Naive B cell (primary cell): ENCODE results near the gene TARS3. TPM values are rescaled to one million over a fixed set of nuclear protein-coding genes. Genes with fewer than 3 reads are reported as not detected.

Experiments
- ATAC-seq, 2 donors: fragments of 150-1000 bp; cut with Tn5 transposase; 2 replicates each; pipeline ENCODE4 v1.10.0; 2021; ENCODE audit warnings: low read depth in 2 of 2, mild to moderate bottlenecking in 2 of 2, moderate library complexity in 2 of 2
- DNase-seq: peaks from one replicate; pipeline ENCODE4 v3.0.0; 2022
- H3K27ac Mint-ChIP-seq, 6 donors: one replicate each; pipeline ENCODE4 v1.8.0; 2020 to 2022; ENCODE audit warnings: mild to moderate bottlenecking in 6 of 6, mixed read lengths in 6 of 6, moderate library complexity in 5 of 6, inconsistent platforms in 2 of 6
- H3K27me3 Mint-ChIP-seq, 3 donors: one replicate each; pipeline ENCODE4 v1.8.0; 2021 to 2022; ENCODE audit warnings: mixed read lengths in 3 of 3, mild to moderate bottlenecking in 1 of 3
- H3K36me3 Mint-ChIP-seq, 2 donors: one replicate each; pipeline ENCODE4 v1.8.0; 2020 to 2022; ENCODE audit warnings: mixed read lengths in 2 of 2, inconsistent platforms in 1 of 2, mild to moderate bottlenecking in 1 of 2
- H3K4me1 Mint-ChIP-seq, 3 donors: one replicate each; pipeline ENCODE4 v1.8.0; 2020 to 2022; ENCODE audit warnings: mixed read lengths in 3 of 3, inconsistent platforms in 1 of 3, mild to moderate bottlenecking in 1 of 3, moderate library complexity in 1 of 3
- H3K4me3 Mint-ChIP-seq, 8 donors: one replicate each; pipeline ENCODE4 v1.8.0; 2020 to 2022; ENCODE audit warnings: mild to moderate bottlenecking in 8 of 8, mixed read lengths in 8 of 8, moderate library complexity in 8 of 8, inconsistent platforms in 2 of 8
- H3K9me3 Mint-ChIP-seq, 7 donors: one replicate each; pipeline ENCODE4 v1.8.0; 2020 to 2022; ENCODE audit warnings: mixed read lengths in 7 of 7, mild to moderate bottlenecking in 5 of 7, inconsistent platforms in 2 of 7, moderate library complexity in 1 of 7
- polyA plus RNA-seq, 6 donors: library from polyadenylated mRNA; unstranded; fragments of 300-500 nt; fragmentation: Illumina TruSeq; gene quantifications; one replicate each; pipeline ENCODE4 v1.2.3, GENCODE V29; 2021; ENCODE audit warnings: low read depth in 6 of 6

The TARS3 gene
- polyA plus RNA-seq, 6 donors from 2014 or later: 6.4 to 27.9 (median 12.0) TPM

DNA sequence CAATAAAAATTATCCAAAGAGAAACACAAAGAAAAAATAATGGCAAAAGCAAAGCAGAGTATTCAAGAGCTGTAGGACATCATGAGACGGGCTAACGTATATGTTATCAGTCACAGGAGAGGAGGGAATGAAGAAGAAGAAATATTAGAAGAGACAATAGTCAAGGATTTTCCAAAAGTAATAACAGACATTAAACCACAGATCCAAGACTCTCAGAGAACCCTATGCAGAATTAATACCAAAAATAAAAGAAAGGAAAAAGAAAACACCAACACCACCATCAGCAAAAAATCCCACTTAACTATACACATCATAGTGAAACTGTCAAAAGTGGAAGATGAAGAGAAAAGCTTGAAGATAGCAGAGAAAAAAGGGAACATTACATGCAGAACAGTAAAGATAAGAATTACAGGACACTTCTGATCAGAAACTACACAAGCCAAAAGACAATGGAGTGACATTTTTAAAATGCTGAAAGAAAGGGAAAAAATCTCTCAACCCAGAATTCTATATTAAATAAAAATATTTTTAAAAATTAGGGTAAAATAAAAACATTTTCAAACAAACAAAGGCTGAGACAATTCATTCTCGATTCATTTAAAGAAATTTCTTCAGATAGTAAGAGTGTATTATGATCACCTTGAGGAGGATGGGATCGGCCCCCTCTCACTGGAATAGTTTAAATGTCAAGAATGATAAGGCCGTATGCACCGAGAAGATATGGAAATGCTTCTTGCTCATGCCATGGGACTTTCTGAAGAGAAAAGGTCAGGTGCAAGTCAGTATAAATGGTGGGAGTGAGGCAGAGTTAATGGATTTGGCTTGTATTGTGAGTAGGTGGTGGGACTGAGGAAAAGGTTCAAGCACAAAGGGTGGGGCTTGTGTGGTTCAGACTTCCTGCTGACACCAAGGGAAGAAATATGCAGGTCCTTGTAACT, 100.6 kb downstream of the TARS3 start:
- H3K9me3 Mint-ChIP-seq: peaks cover 0 to 14% (median 6%) of the 10 kb centered on the region in 7 donors
- H3K4me1 Mint-ChIP-seq: peaks cover 9 to 17% (median 11%) of the 10 kb centered on the region in 3 donors
- H3K27ac Mint-ChIP-seq: peak overlapping the region in 2 of 6 donors; percentile 2 to 56
- ATAC-seq (no peak), DNase-seq (no peak)
- H3K27me3 Mint-ChIP-seq: no peaks in the 10 kb centered on the region
- H3K36me3 Mint-ChIP-seq: peaks cover 26 to 40% of the 10 kb centered on the region in 2 donors
- no peak overlapping the region for H3K4me3 Mint-ChIP-seq

DNA sequence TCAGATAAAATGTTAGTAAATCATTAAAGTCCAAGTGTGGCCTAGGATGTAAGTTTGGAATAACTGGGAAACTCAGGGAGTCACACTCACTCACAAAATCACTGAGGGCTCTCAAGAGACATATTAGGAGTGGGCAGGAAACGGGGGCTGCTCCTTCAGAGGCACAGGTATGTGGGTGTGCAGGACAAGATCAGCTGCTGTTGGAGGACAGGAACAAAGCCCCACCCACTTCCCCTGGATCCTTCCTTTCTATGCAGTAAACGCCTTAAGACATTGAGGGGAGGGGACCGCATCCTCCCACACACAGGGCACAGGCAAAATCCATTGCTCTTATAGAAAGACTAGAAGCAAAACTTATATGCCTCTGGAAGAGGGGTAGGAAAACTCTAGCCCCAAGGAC, 102.3 kb downstream of the TARS3 start:
- Mint-ChIP-seq H3K27ac (peak overlapping the region in 2 of 6 donors; percentile 3 to 45), H3K4me1 (peaks cover 9 to 18% (median 11%) of the 10 kb centered on the region in 3 donors), H3K9me3 (peaks cover 0 to 14% (median 6%) of the 10 kb centered on the region in 7 donors), H3K4me3 (no peak overlapping the region), H3K36me3 (peaks cover 26 to 45% of the 10 kb centered on the region in 2 donors), H3K27me3 (no peaks in the 10 kb centered on the region)
- DNase-seq: no peak
- ATAC-seq: no peak

DNA sequence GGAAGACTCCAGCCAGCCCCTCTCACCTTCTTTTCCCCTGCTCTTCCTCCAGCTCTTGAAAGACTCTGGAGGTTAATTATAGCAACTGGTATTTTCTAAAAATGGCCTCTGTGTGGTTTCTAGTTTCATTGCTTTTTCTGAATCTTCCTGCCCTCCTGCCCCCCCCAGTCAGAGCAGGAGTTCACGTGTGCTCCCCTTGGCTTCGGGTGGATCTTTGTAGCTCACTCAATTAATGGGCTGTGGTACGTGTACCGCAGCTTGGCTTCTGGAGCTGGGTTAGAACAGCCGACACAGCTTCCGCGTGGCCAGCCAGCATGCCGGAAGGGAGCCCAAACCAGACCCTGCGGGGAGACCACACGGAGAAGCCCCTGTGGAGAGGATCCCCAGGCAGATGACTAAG, 103.6 kb downstream of the TARS3 start:
- H3K27me3 Mint-ChIP-seq: no peaks in the 10 kb centered on the region
- DNase-seq (no peak), ATAC-seq (no peak)
- peak overlapping the region in 1 of 8 donors; percentile 10 for H3K4me3 Mint-ChIP-seq
- peaks cover 0 to 14% (median 6%) of the 10 kb centered on the region in 7 donors for H3K9me3 Mint-ChIP-seq
- peaks cover 25 to 40% of the 10 kb centered on the region in 2 donors for H3K36me3 Mint-ChIP-seq
- H3K27ac Mint-ChIP-seq: no peak overlapping the region
- H3K4me1 Mint-ChIP-seq: peaks cover 9 to 14% (median 11%) of the 10 kb centered on the region in 3 donors

DNA sequence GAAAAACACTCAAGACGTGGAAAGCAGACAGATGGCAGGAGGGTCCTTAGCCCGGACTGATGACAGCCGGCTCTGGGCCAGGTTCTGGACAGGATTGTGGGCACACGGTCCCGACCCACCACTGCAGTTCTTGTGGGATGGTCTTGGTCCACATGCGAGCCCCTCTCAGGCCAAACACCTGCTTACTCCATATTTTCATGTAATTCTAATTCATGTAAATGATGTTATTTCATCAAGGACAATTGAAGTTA, 104.7 kb downstream of the TARS3 start:
- H3K4me1 Mint-ChIP-seq: peaks cover 8 to 14% (median 9%) of the 10 kb centered on the region in 3 donors
- no peak overlapping the region for H3K4me3 Mint-ChIP-seq
- ATAC-seq: no peak
- peaks cover 0 to 14% (median 6%) of the 10 kb centered on the region in 7 donors for H3K9me3 Mint-ChIP-seq
- no peak for DNase-seq
- no peaks in the 10 kb centered on the region for H3K27me3 Mint-ChIP-seq
- H3K27ac Mint-ChIP-seq: no peak overlapping the region
- H3K36me3 Mint-ChIP-seq: peaks cover 20 to 35% of the 10 kb centered on the region in 2 donors

DNA sequence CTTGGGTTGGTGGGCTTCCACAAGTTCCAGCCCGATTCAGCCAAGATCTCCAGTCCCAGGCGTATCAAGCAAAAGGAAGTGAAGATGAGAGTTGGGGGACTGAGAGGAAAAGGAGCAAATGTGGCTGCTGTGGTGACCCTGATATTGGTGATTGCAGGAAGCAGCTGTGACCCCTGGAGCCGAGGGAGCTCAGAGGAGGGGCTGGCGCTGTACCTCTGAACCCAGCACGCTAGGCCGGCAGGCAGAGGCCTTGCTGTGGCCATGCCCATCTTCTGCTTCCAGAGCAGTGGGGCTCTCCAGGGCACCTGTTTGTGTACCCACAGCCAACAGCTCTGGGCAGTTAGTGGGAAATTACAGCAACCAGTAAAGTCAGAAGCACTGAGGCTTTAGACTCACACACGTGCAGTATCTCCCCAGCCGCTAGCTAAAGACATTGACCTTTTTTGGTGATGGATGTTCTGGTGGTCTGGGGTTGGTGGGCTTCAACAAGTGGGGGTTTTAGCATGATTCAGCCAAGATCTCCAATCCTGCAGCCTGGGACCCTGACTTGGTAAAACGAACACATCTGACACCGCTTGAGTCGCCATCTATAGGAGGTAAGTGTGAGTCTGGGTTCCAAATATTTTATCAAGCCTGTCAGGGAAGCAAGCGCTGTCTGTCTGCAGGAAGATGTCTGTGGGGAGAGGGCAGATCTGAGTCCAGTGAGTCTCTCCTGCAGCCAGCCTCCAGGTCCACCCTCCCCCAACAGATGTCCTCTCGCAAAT, 105.2 kb downstream of the TARS3 start:
- Mint-ChIP-seq H3K4me1 (peaks cover 8 to 14% (median 9%) of the 10 kb centered on the region in 3 donors), H3K27me3 (no peaks in the 10 kb centered on the region), H3K27ac (peak overlapping the region in 1 of 6 donors; percentile 45), H3K36me3 (peaks cover 15 to 29% of the 10 kb centered on the region in 2 donors), H3K4me3 (no peak overlapping the region), H3K9me3 (peaks cover 0 to 12% (median 6%) of the 10 kb centered on the region in 7 donors)
- no peak for DNase-seq
- ATAC-seq: no peak

DNA sequence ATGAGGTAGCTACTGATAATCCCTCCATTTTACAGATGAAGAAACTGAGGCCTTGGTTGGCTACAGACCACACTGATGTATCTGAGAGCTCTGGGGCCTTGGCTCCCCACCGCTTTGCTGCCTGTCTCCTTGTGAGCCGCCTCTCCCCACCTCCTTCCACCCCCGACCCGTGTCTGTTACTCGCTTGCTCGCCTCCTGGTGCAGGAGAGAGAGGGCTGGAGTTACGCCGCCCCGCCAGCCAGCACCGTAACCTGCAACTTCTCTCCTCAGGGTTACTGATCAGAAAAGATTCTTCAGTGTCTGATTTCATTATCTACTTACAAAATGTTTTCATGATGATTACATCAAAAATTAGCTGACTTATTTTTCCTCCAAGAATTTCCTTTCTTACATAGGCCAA, 106.2 kb downstream of the TARS3 start:
- no peak overlapping the region for H3K27ac Mint-ChIP-seq
- no peak for DNase-seq

DNA sequence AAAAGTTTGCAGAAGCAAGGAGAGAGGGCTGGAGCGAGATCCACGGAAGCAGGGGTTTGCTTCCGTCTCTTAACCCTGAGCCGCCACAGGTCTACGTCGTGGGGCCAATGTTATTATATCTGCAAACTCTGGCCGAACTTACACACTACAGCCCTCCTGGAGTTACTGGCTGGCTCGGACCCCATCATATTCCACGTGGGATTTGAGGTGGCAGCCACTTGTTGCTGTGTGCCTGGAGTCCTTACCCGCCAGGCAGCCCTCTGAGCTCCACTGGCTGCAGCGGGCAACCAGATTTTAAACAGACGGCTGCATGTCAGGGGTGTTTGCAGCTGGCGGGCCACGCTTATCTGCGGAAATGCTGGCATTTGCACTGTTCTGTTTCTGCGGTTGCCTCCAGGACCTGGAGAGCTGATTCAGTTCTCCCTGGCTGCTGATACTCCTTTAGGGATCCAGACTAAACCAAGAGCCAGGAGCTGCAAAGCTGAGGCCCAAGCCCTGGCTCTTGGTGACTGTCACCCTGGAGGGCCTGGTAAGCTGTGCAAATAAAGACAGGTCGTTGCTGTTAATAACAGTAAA, 106.8 kb downstream of the TARS3 start:
- ATAC-seq (no peak), DNase-seq (no peak)
- peaks cover 0 to 4% (median 0%) of the 10 kb centered on the region in 7 donors for H3K9me3 Mint-ChIP-seq
- peak overlapping the region in 1 of 6 donors; percentile 75 for H3K27ac Mint-ChIP-seq
- no peak overlapping the region for H3K4me3 Mint-ChIP-seq
- no peaks in the 10 kb centered on the region for H3K27me3 Mint-ChIP-seq
- H3K36me3 Mint-ChIP-seq: peaks cover 5 to 14% of the 10 kb centered on the region in 2 donors
- H3K4me1 Mint-ChIP-seq: peaks cover 8 to 13% (median 9%) of the 10 kb centered on the region in 3 donors

More for the DNA sequence above, 106.2 kb downstream of the TARS3 start:
- H3K9me3 Mint-ChIP-seq: peaks cover 0 to 6% (median under 1%) of the 10 kb centered on the region in 7 donors
- H3K4me3 Mint-ChIP-seq: no peak overlapping the region
- peaks cover 8 to 14% (median 9%) of the 10 kb centered on the region in 3 donors for H3K4me1 Mint-ChIP-seq
- no peaks in the 10 kb centered on the region for H3K27me3 Mint-ChIP-seq
- no peak for ATAC-seq
- H3K36me3 Mint-ChIP-seq: peaks cover 6 to 20% of the 10 kb centered on the region in 2 donors

DNA sequence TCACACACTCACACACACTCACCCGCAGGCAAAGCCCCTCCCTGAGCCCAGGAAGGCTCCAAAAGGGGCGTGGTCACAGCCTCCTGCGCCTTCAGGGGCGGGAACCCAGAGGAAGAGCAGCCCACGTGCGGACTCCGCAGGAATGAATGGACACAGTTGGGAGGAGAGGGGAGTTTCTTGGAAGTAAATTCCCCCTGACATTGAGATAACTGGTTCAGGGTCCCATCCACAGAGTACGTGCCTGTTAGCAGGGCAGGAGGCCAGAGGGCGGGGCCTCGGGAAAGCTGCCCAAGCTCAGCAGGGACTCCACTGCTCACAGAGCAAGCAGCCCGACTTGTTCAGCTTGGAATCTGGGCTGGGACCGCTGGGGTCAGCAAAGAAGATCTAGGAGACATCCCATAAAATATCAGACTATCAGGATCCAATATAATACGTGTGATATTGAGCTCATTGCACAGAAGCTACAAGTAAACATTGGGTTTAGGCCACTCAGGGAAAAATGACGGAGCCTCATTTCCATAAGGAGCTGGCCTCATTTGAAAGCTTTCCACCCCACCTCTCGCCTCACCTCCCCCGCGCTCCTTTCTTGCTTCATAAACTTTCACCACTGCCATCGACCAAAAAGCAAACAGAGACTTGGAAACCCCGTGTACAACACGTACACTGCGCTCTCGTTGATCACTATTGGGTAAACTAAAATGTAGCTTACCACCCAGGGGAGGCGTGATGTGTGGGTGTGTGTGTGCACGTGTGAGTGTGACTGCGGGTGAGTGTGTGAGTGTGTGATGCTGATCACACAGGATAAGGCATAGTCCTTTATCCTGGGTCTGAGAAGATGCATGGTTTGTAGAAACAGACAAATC, 108.1 kb downstream of the TARS3 start:
- ATAC-seq (no peak), DNase-seq (no peak)
- no peaks in the 10 kb centered on the region for H3K9me3 Mint-ChIP-seq
- peaks cover 7 to 9% (median 8%) of the 10 kb centered on the region in 3 donors for H3K4me1 Mint-ChIP-seq
- H3K27me3 Mint-ChIP-seq: no peaks in the 10 kb centered on the region
- peaks cover 0 to 8% of the 10 kb centered on the region in 2 donors for H3K36me3 Mint-ChIP-seq
- H3K4me3 Mint-ChIP-seq: no peak overlapping the region
- H3K27ac Mint-ChIP-seq: no peak overlapping the region

DNA sequence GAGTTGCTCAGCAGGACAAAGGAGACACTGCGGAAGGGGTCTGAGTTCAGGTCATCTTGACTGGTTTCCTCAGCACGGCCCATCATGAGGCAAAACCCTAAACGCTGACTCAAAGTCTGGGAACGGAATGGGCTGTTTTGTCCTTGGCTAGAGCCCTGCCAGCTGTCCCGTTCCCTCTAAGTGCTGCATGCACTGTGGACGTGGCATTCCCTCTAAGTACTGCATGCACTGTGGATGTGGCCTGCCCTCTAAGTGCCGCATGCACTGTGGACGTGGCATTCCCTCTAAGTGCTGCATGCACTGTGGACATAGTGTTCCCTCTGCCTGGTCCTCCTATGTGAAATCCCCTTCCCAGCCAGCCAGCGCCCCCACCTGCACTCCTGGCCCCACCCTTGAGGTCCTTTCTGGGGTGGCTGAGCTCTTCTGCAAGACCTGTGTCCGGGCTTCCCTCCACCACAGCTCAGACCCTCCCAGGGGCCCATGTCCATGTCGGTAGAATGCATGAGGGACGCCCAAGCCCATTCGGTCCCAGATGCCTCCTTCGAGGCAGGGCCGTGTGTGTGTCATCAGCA, 108.8 kb downstream of the TARS3 start:
- H3K27me3 Mint-ChIP-seq: no peaks in the 10 kb centered on the region
- ATAC-seq (no peak), DNase-seq (no peak)
- peaks cover 0 to 8% of the 10 kb centered on the region in 2 donors for H3K36me3 Mint-ChIP-seq
- H3K4me1 Mint-ChIP-seq: peaks cover 1 to 4% (median 3%) of the 10 kb centered on the region in 3 donors
- no peak overlapping the region for H3K4me3 Mint-ChIP-seq
- no peaks in the 10 kb centered on the region for H3K9me3 Mint-ChIP-seq
- H3K27ac Mint-ChIP-seq: no peak overlapping the region

DNA sequence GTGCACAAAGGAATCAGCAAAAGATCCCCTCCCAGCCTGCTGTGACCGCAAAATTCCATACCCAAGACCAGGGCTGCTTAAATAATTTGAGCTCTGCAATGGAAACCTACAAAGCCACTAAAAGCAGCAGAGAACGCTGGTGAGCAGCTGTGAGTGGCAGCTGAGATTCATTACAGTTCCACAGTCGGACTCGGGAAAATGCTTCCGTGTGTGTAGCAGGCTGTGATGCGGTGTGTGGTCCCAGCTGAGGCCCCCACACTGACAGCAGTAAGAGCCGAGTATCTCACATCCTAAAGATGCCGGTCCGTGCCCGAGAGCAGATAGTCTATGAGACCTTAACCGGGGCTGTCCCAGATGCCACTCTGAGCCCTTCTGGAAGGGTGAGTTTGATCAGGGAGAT, 109.5 kb downstream of the TARS3 start:
- Mint-ChIP-seq H3K36me3 (peaks cover 0 to 8% of the 10 kb centered on the region in 2 donors), H3K9me3 (no peaks in the 10 kb centered on the region), H3K4me1 (peaks cover 0 to 4% (median 0%) of the 10 kb centered on the region in 3 donors), H3K4me3 (no peak overlapping the region), H3K27ac (no peak overlapping the region), H3K27me3 (no peaks in the 10 kb centered on the region)
- DNase-seq (no peak), ATAC-seq (no peak)

DNA sequence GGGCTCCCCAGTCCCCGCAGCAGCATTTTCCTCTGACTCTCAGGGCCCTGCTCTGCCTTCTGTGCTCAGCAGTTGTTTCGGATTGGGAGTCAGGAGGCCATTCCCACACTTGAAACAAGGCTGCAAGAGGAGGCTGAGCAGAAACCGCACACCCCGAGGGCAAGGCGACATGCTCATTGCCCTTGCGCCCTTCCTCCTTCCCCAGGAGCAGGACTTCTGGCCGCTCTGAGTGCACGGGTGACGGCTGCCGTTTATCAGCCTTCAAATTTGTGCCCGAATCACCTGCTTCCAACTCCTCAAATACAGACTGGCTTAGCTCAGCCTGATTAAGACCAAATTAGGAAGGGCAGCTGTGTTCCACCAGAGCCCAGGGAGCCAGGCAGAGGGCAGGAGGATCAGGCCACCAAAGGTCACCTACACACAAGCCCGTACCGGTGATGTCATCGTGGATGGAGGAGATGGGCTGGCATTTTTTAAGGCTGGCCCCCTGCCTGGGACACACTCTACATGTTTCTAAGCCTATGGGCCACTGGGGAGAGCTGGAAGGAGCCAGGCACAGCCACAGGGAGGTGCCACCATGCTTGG, 110.2 kb downstream of the TARS3 start:
- H3K9me3 Mint-ChIP-seq: no peaks in the 10 kb centered on the region
- DNase-seq (no peak), ATAC-seq (no peak)
- no peak overlapping the region for H3K4me3 Mint-ChIP-seq
- no peak overlapping the region for H3K27ac Mint-ChIP-seq
- peaks cover 0 to 8% of the 10 kb centered on the region in 2 donors for H3K36me3 Mint-ChIP-seq
- H3K27me3 Mint-ChIP-seq: no peaks in the 10 kb centered on the region
- peaks cover 0 to 4% (median 0%) of the 10 kb centered on the region in 3 donors for H3K4me1 Mint-ChIP-seq
